K562 (cell line): ENCODE measurements around the gene COPS4. TPM values are rescaled to one million over a fixed set of nuclear protein-coding genes. Genes with fewer than 3 reads are reported as not detected.

Experiments used
- CBFA2T2 ChIP-seq: fragments of 450-650 bp; conservative IDR thresholded peaks from 2 replicates; pipeline ENCODE4 v1.6.1; 2017; ENCODE audit warnings: mild to moderate bottlenecking
- MITF ChIP-seq: IDR thresholded peaks from 2 replicates; pipeline ENCODE4 v1.6.1; 2014; ENCODE audit warnings: antibody characterized with exemption
- MXD1 ChIP-seq: fragments of 250-450 bp; sonication (Bioruptor Pico); IDR thresholded peaks from 2 replicates; pipeline ENCODE4 v1.8.0; 2021; ENCODE audit warnings: borderline replicate concordance, mild to moderate bottlenecking, moderate library complexity; ENCODE audit not compliant: poor library complexity, severe bottlenecking
- NCOR1 ChIP-seq: fragments of 450-650 bp; IDR thresholded peaks from 2 replicates; pipeline ENCODE4 v1.6.1; 2016; ENCODE audit warnings: mild to moderate bottlenecking, moderate library complexity
- NFATC3 ChIP-seq: fragments of 450-650 bp; IDR thresholded peaks from 2 replicates; pipeline ENCODE4 v1.6.1; 2017; ENCODE audit warnings: mild to moderate bottlenecking
- OTX1 ChIP-seq: fragments of 450-650 bp; formaldehyde crosslinking; IDR thresholded peaks from 2 replicates; pipeline ENCODE4 v1.4.0; 2022; ENCODE audit warnings: mild to moderate bottlenecking
- PTTG1 ChIP-seq: fragments of 450-650 bp; IDR thresholded peaks from 2 replicates; pipeline ENCODE4 v1.6.1; 2016; ENCODE audit warnings: low read depth, mild to moderate bottlenecking, missing genetic modification characterization, missing compliant biosample characterization
- PURB ChIP-seq: sonication (generic); formaldehyde crosslinking; IDR thresholded peaks from 2 replicates; pipeline ENCODE4 v1.9.0; 2021; ENCODE audit warnings: low read depth, mild to moderate bottlenecking, missing genetic modification reagents
- PYGO2 ChIP-seq: fragments of 450-650 bp; IDR thresholded peaks from 2 replicates; pipeline ENCODE4 v1.6.1; 2016; ENCODE audit warnings: mild to moderate bottlenecking, missing genetic modification characterization, moderate library complexity, missing compliant biosample characterization
- TBP ChIP-seq: optimal IDR thresholded peaks from 2 replicates; pipeline ENCODE3; 2011; ENCODE audit warnings: low read depth, low read length, improper control_type of control experiment
- ZNF431 ChIP-seq: sonication (generic); formaldehyde crosslinking; IDR thresholded peaks from 2 replicates; pipeline ENCODE4 v1.8.0; 2022; ENCODE audit warnings: mild to moderate bottlenecking, missing genetic modification reagents
- polyA plus RNA-seq, 8 experiments: library from polyadenylated mRNA; depleted of rRNA in 4 of 8; stranded (reverse) in 5 of 8; unstranded in 3 of 8; fragments of >200 nt; fragmentation: Nextera tagmentation in 2 of 8; fragmentation: Illumina TruSeq in 1 of 8; extraction: Ambion mirVana in 2 of 8; extraction: Trizol in 1 of 8; gene quantifications; 2 replicates each; pipeline versions ENCODE4 v1.2.1 to v1.2.3, GENCODE V29; 2011 to 2014; ENCODE audit warnings: inconsistent platforms in 1 of 8, missing spikeins in 1 of 8
- total RNA-seq, 7 experiments: library from RNA; depleted of rRNA in 6 of 7; stranded (reverse); fragments of >200 nt in 6 of 7; fragmentation: Illumina TruSeq in 2 of 7; extraction: Trizol in 2 of 7; gene quantifications; 2 replicates each; pipeline versions ENCODE4 v1.2.1 to v1.2.3, GENCODE V29; 2011 to 2021; ENCODE audit warnings: low replicate concordance in 1 of 7

COPS4 gene
- total and polyA plus RNA-seq, 9 of the 15 experiments (the other 6 are each of a cell fraction or from before 2014, with no cell fraction given) = 44.7 to 180 (median 70.9) TPM

GRCh38 chr4:83019794-83020494, 15.0 kb upstream of the COPS4 start (continued):
- TF ChIP-seq NFATC3 (no peak; the same call in 1 of the 2 replicates), ZNF431 (no peak), MXD1 (no peak), TBP (no peak), PURB (CRISPR knock-in tag) (no peak), MITF (no peak), PTTG1 (tag) (no peak), OTX1 (no peak), CBFA2T2 (peak; percentile 82), PYGO2 (no peak), NCOR1 (peak; percentile 63; the same call in 1 of the 2 replicates)
